ENCODE data around the gene BOK. TPM values are rescaled to one million over a fixed set of nuclear protein-coding genes. Genes with fewer than 3 reads are reported as not detected.

The BOK gene
- total RNA-seq, 2 experiments from 2014 or later: not detected

DNA sequence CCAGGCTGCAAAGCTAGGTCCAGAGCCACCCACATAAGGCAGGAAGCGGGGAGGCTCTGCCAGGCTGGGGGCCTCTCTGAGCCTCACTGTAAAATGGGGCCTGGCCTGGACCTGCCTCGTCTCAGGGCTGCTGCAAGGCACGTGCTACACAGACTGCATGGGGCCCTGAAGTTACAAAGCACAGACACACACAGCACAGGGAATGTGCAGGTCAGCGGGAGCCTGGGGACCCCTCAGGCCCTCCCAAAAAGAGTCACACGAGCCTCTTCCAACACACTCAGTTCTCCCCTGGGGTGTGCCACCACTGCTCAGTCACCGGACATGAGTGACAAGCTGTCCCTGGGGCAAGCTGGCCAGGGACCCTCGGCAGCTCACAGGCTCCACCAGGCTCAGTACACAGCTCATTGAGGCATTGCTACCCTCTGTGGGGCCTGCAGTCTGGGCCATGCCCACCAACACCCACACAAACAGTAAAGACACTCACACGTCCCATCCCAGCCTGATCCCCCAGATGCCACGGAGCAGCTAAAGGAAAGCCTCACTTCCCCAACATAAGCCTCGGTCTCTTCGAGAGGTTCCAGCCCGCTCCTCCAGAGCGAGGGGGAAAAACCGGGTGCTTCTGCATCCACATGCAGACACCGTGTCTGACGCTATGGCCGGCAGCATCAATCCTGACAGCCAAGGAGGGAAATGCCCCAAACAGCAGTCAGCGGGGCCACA lies 33.7 kb downstream of the BOK start:
- Mint-ChIP-seq H3K27ac (no peak overlapping the region), H3K4me1 (no peaks in the 10 kb centered on the region), H3K27me3 (no peaks in the 10 kb centered on the region), H3K4me3 (no peak overlapping the region), H3K36me3 (ENCODE audit: low read depth) (peaks cover 22% of the 10 kb centered on the region), H3K9me3 (peaks cover 10% of the 10 kb centered on the region)
- POLR2A ChIA-PET: no interaction called here
- CTCF ChIA-PET: interaction anchor here (0.6 to 1.4 kb wide), 2 partner anchors 11 to 45 kb away, joined by 3 read pairs; no protein-coding TSS in a partner anchor
- no peak for DNase-seq

DNA sequence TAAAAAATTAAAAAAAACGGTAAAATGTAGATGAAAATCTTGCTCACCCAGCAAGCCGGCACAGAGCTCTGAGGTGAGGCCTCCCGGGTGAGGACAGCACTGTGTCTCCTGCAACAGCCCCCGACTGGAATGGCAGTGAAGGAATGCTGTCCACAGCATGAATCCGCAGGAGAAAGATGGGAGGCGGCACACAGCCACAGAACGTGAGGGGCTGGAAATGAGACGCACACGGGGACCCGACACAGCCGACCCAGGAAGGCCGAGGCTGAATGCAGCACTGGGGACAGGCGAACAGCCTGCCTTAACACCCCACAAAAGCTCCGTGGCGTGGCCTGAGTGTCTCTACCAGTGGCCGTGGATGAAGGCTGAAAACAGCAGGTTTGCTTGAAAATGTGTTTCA lies 34.7 kb downstream of the BOK start:
- H3K27ac Mint-ChIP-seq: no peak overlapping the region
- DNase-seq: no peak
- ChIA-PET CTCF (no interaction called here), POLR2A (no interaction called here)
- H3K36me3 Mint-ChIP-seq (ENCODE audit: low read depth): peaks cover 16% of the 10 kb centered on the region
- H3K9me3 Mint-ChIP-seq: peaks cover 5% of the 10 kb centered on the region
- H3K27me3 Mint-ChIP-seq: no peaks in the 10 kb centered on the region
- H3K4me1 Mint-ChIP-seq: no peaks in the 10 kb centered on the region
- no peak overlapping the region for H3K4me3 Mint-ChIP-seq

- H3K9me3 Mint-ChIP-seq: no peaks in the 10 kb centered on the region
- POLR2A ChIA-PET: interaction anchor here (0.5 kb wide), 1 partner anchor 91 kb away, joined by 3 read pairs; the partner anchor contains the start of gene DTYMK
- CTCF ChIA-PET: interaction anchor here (0.6 to 1.8 kb wide), 5 partner anchors 10 to 338 kb away, joined by 3 to 7 read pairs (median 3); no protein-coding TSS in a partner anchor
- peaks cover 14% of the 10 kb centered on the region for H3K36me3 Mint-ChIP-seq (ENCODE audit: low read depth)
- H3K27me3 Mint-ChIP-seq: no peaks in the 10 kb centered on the region
- no peak overlapping the region for H3K4me3 Mint-ChIP-seq
- no peak overlapping the region for H3K27ac Mint-ChIP-seq
- no peaks in the 10 kb centered on the region for H3K4me1 Mint-ChIP-seq
- DNase-seq: peak; percentile 35
These were observed 37.1 kb downstream of the BOK start for GRCh38 chr2:241595600-241596140.

DNA sequence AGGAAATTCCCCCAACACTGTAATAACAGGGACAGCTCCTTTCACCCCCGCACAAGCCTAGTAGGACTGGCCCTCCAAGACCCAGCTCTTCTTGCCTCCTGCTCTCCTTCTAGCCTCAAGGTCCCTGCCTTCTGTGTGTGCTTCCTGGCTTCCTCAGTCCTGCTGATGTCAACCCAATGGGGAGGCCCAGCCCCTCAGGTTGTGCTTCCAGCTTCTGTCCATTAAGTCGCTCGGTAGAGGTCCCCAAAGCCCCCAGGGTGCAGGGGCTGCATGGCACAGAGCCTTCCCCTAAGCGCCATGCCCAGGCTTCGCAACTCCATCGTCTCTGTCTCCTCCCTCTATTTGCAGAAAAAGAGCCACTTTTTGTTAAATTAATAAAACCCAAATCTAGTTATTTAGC lies 39.0 kb downstream of the BOK start:
- H3K4me1 Mint-ChIP-seq: no peaks in the 10 kb centered on the region
- H3K9me3 Mint-ChIP-seq: no peaks in the 10 kb centered on the region
- H3K4me3 Mint-ChIP-seq: no peak overlapping the region
- H3K27me3 Mint-ChIP-seq: no peaks in the 10 kb centered on the region
- peaks cover 19% of the 10 kb centered on the region for H3K36me3 Mint-ChIP-seq (ENCODE audit: low read depth)
- DNase-seq: no peak
- no peak overlapping the region for H3K27ac Mint-ChIP-seq
- CTCF ChIA-PET: interaction anchor here (0.5 to 1.4 kb wide), 2 partner anchors 13 to 1572 kb away, joined by 3 to 4 read pairs; no protein-coding TSS in a partner anchor
- POLR2A ChIA-PET: no interaction called here

DNA sequence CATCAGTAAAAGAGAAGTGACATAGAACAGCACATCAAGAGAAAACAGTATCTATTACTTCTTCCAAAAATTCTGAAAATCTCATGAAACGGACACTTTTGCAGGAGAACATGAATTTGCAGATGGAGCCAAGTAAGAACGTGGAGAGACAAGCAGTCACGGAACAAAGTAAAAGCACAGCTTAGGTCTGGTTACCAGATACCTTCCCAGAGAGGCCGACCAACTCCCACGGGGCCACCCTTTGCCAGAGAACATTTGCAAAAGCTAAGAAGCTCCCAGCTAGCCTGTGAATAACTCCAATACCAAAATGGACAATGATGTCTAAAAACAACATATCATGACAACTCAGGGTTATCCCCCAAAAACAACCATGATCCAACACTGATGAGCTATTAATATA lies 39.5 kb downstream of the BOK start:
- H3K27me3 Mint-ChIP-seq: no peaks in the 10 kb centered on the region
- H3K4me3 Mint-ChIP-seq: no peak overlapping the region
- ChIA-PET CTCF (interaction anchor here (0.7 to 1.4 kb wide), 3 partner anchors 12 to 151 kb away, joined by 3 to 4 read pairs (median 3); no protein-coding TSS in a partner anchor), POLR2A (no interaction called here)
- no peak overlapping the region for H3K27ac Mint-ChIP-seq
- H3K4me1 Mint-ChIP-seq: no peaks in the 10 kb centered on the region
- peaks cover 19% of the 10 kb centered on the region for H3K36me3 Mint-ChIP-seq (ENCODE audit: low read depth)
- no peaks in the 10 kb centered on the region for H3K9me3 Mint-ChIP-seq
- DNase-seq: no peak

- H3K27me3 Mint-ChIP-seq: no peaks in the 10 kb centered on the region
- no peak overlapping the region for H3K4me3 Mint-ChIP-seq
- H3K36me3 Mint-ChIP-seq (ENCODE audit: low read depth): peaks cover 19% of the 10 kb centered on the region
- ChIA-PET CTCF (interaction anchor here (0.7 to 1.4 kb wide), 4 partner anchors 11 to 152 kb away, joined by 3 to 4 read pairs (median 4); no protein-coding TSS in a partner anchor), POLR2A (no interaction called here)
- no peak overlapping the region for H3K27ac Mint-ChIP-seq
- no peaks in the 10 kb centered on the region for H3K4me1 Mint-ChIP-seq
- no peaks in the 10 kb centered on the region for H3K9me3 Mint-ChIP-seq
- DNase-seq: no peak
These were observed 39.9 kb downstream of the BOK start for GRCh38 chr2:241598487-241598886.

DNA sequence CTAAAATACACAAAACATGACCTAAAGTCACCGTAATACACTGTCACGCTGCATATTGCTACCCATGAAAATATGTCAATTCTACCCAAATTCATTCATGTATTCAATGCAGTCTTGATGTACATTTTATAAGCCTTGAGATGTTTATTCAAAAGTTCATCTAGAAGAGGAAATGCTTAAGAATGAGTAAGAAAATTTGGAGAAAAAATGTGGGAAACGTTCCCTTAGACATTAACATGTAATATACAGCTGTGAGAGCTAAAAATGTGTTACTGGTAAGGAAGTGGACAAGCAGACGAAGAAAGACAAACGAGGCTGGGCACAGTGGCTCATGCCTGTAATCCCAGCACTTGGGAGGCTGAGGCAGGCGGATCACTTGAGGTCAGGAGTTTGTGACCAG lies 41.1 kb downstream of the BOK start:
- no peaks in the 10 kb centered on the region for H3K27me3 Mint-ChIP-seq
- ChIA-PET CTCF (no interaction called here), POLR2A (no interaction called here)
- DNase-seq: no peak
- peaks cover 14% of the 10 kb centered on the region for H3K36me3 Mint-ChIP-seq (ENCODE audit: low read depth)
- H3K27ac Mint-ChIP-seq: no peak overlapping the region
- no peaks in the 10 kb centered on the region for H3K4me1 Mint-ChIP-seq
- no peaks in the 10 kb centered on the region for H3K9me3 Mint-ChIP-seq
- no peak overlapping the region for H3K4me3 Mint-ChIP-seq

GRCh38 chr2:241601841-241602240 lies 43.3 kb downstream of the BOK start:
- POLR2A ChIA-PET: no interaction called here
- no peak overlapping the region for H3K4me3 Mint-ChIP-seq
- CTCF ChIA-PET: no interaction called here
- H3K27me3 Mint-ChIP-seq: no peaks in the 10 kb centered on the region
- peaks cover 14% of the 10 kb centered on the region for H3K36me3 Mint-ChIP-seq (ENCODE audit: low read depth)
- H3K27ac Mint-ChIP-seq: no peak overlapping the region
- no peaks in the 10 kb centered on the region for H3K4me1 Mint-ChIP-seq
- no peak for DNase-seq
- no peaks in the 10 kb centered on the region for H3K9me3 Mint-ChIP-seq

DNA sequence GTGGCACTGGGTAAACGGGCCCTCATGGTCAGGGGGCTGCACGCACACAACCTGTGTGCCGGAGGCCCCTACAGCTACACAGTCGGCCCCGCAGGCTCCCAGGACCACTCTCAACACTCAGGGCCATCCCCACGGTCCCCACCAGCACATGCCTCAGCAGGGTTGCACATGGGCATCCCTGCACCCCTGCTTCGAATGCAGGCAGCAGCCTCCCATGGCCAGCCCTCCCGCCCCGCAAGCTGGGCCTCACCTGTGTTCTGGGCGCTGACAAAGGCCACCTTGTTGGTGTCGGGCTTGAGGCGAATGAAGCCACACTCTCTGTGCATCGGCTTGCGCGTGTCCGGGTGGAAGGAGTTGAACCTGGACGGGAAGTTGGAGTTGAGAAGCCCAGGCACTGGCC lies 44.2 kb downstream of the BOK start:
- Mint-ChIP-seq H3K4me1 (no peaks in the 10 kb centered on the region), H3K27me3 (no peaks in the 10 kb centered on the region), H3K4me3 (no peak overlapping the region), H3K27ac (no peak overlapping the region), H3K36me3 (ENCODE audit: low read depth) (peaks cover 14% of the 10 kb centered on the region), H3K9me3 (no peaks in the 10 kb centered on the region)
- ChIA-PET CTCF (interaction anchor here (1.1 kb wide), 1 partner anchor 10 kb away, joined by 3 read pairs; no protein-coding TSS in a partner anchor), POLR2A (interaction anchor here (0.5 kb wide), 1 partner anchor 28 kb away, joined by 3 read pairs; no protein-coding TSS in a partner anchor)
- no peak for DNase-seq

GRCh38 chr2:241603686-241604085 lies 45.1 kb downstream of the BOK start:
- CTCF ChIA-PET: interaction anchor here (1.1 kb wide), 1 partner anchor 11 kb away, joined by 3 read pairs; no protein-coding TSS in a partner anchor
- POLR2A ChIA-PET: no interaction called here
- Mint-ChIP-seq H3K36me3 (ENCODE audit: low read depth) (peaks cover 14% of the 10 kb centered on the region), H3K4me3 (no peak overlapping the region), H3K27ac (no peak overlapping the region), H3K4me1 (peaks cover 4% of the 10 kb centered on the region), H3K9me3 (no peaks in the 10 kb centered on the region), H3K27me3 (no peaks in the 10 kb centered on the region)
- DNase-seq: no peak

GRCh38 chr2:241606186-241606585 lies 47.6 kb downstream of the BOK start:
- Mint-ChIP-seq H3K9me3 (no peaks in the 10 kb centered on the region), H3K27me3 (no peaks in the 10 kb centered on the region), H3K27ac (no peak overlapping the region), H3K4me3 (no peak overlapping the region), H3K36me3 (ENCODE audit: low read depth) (peaks cover 8% of the 10 kb centered on the region), H3K4me1 (peaks cover 18% of the 10 kb centered on the region)
- DNase-seq: no peak
- POLR2A ChIA-PET: no interaction called here
- CTCF ChIA-PET: interaction anchor here (0.7 kb wide), 1 partner anchor 11 kb away, joined by 3 read pairs; no protein-coding TSS in a partner anchor

DNA sequence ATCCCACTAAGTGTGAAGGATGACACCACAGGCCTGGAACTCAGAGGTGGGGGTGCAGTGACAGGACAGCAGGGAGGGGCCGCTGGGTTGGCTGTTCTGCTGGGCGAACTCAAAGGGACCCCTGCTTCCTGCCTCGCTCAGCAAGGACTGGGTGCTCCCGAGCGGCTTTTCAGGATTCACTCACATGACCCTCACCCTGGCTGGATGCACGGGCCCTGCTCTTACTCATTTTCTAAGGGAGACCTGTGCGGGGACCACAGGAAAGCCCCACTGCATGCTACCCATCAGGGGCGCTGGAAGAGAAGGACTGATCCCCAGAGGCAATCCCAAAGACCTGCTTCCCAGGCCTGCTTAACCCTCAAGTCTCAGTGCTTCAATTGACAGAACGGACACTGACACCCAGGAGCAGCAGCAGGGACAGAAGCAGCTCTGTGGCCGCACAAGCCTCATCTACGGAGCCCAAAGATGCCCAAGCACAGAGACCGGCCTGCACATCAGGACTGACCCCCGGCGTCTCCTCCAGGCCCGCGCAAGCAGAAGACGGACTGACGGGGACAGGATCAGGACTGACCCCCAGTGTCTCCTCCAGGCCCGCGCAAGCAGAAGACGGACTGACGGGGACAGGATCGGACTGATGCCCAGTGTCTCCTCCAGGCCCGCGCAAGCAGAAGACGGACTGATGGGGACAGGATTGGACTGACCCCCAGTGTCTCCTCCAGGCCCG lies 48.8 kb downstream of the BOK start:
- H3K4me1 Mint-ChIP-seq: peaks cover 20% of the 10 kb centered on the region
- ChIA-PET CTCF (no interaction called here), POLR2A (no interaction called here)
- H3K9me3 Mint-ChIP-seq: no peaks in the 10 kb centered on the region
- H3K36me3 Mint-ChIP-seq (ENCODE audit: low read depth): peaks cover 4% of the 10 kb centered on the region
- H3K27ac Mint-ChIP-seq: no peak overlapping the region
- no peak for DNase-seq
- H3K4me3 Mint-ChIP-seq: no peak overlapping the region
- no peaks in the 10 kb centered on the region for H3K27me3 Mint-ChIP-seq

GRCh38 chr2:241608881-241609280 lies 50.3 kb downstream of the BOK start:
- Mint-ChIP-seq H3K27ac (peak overlapping the region; percentile 65), H3K27me3 (no peaks in the 10 kb centered on the region), H3K4me1 (peaks cover 20% of the 10 kb centered on the region), H3K9me3 (no peaks in the 10 kb centered on the region), H3K4me3 (peak overlapping the region; percentile 11), H3K36me3 (ENCODE audit: low read depth) (peaks cover 4% of the 10 kb centered on the region)
- CTCF ChIA-PET: interaction anchor here (1.0 kb wide), 1 partner anchor 10 kb away, joined by 4 read pairs; no protein-coding TSS in a partner anchor
- POLR2A ChIA-PET: no interaction called here
- no peak for DNase-seq

Data from activated CD4-positive, alpha-beta T cell treated with anti-CD3 and anti-CD28 coated beads, Interleukin-2, amount 10 ng/mL, durations not matched to agents 7 days and 5 days (primary cell).